Measurements from ENCODE around the gene IGF2BP2.

DNA sequence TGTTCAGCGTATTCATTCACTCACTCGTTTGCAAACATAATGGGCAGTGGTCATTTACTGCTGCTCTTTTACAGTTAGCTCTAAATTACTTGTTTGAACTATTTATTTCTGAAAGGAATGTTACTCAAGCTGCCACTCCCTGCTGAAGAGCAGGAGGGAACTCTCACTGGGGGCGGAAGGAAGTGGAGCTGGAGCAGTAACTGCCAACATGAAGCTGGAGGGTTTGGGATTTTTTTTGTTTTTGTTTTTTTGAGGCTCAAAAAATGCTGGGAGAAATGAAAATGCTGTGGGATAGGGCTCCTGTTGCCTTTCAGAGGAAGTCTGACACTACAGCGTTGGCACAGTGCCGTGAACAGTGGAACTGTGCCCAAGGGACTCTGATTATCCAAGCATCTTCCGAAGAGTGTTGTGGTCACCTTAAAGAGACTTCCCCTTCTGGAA lies 194.6 kb downstream of the IGF2BP2 start:
- TF ChIP-seq NFIC (IDR thresholded peaks at IDR 0.05): no peak
- no peak for TF ChIP-seq HCFC1 (IDR thresholded peaks at IDR 0.05; ENCODE audit: low read depth, low read length)
- TF ChIP-seq POLR2A (conservative IDR thresholded peaks at IDR 0.05): no peak
- no peak for TF ChIP-seq CBX2 (IDR thresholded peaks at IDR 0.05; ENCODE audit: insufficient read depth, low read length, poor library complexity, severe bottlenecking)
- no peak for TF ChIP-seq ZEB2 (IDR thresholded peaks at IDR 0.05)
